LNCaP clone FGC (cell line): ENCODE measurements around the gene TAS2R41.

Source experiments
- DNase-seq: peaks from one replicate; pipeline ENCODE4 v3.0.0-alpha.2; 2011; ENCODE audit warnings: low read depth
- H3K4me3 ChIP-seq: 2 replicates; pipeline ENCODE4 v1.5.1; 2011; ENCODE audit warnings: mild to moderate bottlenecking, low read depth, low read length, control low read depth
- CTCF ChIP-seq: IDR thresholded peaks from 2 replicates; pipeline ENCODE4 v1.5.1; 2012; ENCODE audit warnings: mild to moderate bottlenecking; ENCODE audit not compliant: control insufficient read depth, insufficient read depth; ENCODE audit errors: extremely low read depth

TAS2R41 gene

GRCh38 chr7:143436325-143436946 is 41.2 kb upstream of the TAS2R41 start:
- DNase-seq, result no peak
- no peak overlapping the region for H3K4me3 ChIP-seq
- no peak for TF ChIP-seq CTCF

GRCh38 chr7:143437578-143437977 is 40.1 kb upstream of the TAS2R41 start:
- TF ChIP-seq CTCF, result no peak
- no peak for DNase-seq
- H3K4me3 ChIP-seq, result no peak overlapping the region

GRCh38 chr7:143439866-143440265 is 37.8 kb upstream of the TAS2R41 start:
- no peak for TF ChIP-seq CTCF
- no peak for DNase-seq
- no peak overlapping the region for H3K4me3 ChIP-seq

- no peak within 1 kb of the TSS for H3K4me3 ChIP-seq
- TF ChIP-seq CTCF, result no peak
- DNase-seq, result no peak
These were observed 34.5 kb upstream of the TAS2R41 start, which contains the start of gene TAS2R60 for GRCh38 chr7:143443153-143443552. TAS2R60 (plus strand) TSS chr7:143443453; CDS start chr7:143443453, 0 bp downstream.

GRCh38 chr7:143444063-143444782 is 33.5 kb upstream of the TAS2R41 start:
- no peak overlapping the region for H3K4me3 ChIP-seq
- no peak for TF ChIP-seq CTCF
- DNase-seq, result no peak

- TF ChIP-seq CTCF, result no peak
- no peak overlapping the region for H3K4me3 ChIP-seq
- DNase-seq, result no peak
These were observed 32.9 kb upstream of the TAS2R41 start for GRCh38 chr7:143444785-143445184.
